HT-29 (cell line): ENCODE measurements around the gene PDE3B. TPM values are rescaled to one million over a fixed set of nuclear protein-coding genes. Genes with fewer than 3 reads are reported as not detected.
"Not testable (repeated sequence)": the region's sequence is repeated elsewhere in the genome, so short reads cannot be mapped to it uniquely, and the experiment has no call there.

Source experiments
- DNase-seq: peaks from one replicate; pipeline ENCODE4 v3.0.0-alpha.2; 2015; ENCODE audit warnings: low spot score
- total RNA-seq: library from RNA; depleted of rRNA; stranded (reverse); fragments of >200 nt; shearing (Covaris generic); gene quantifications from 2 replicates; pipeline ENCODE4 v1.2.3, GENCODE V29; 2014

PDE3B gene
- total RNA-seq, 1 experiment from 2014 or later: 31.2 TPM

DNA sequence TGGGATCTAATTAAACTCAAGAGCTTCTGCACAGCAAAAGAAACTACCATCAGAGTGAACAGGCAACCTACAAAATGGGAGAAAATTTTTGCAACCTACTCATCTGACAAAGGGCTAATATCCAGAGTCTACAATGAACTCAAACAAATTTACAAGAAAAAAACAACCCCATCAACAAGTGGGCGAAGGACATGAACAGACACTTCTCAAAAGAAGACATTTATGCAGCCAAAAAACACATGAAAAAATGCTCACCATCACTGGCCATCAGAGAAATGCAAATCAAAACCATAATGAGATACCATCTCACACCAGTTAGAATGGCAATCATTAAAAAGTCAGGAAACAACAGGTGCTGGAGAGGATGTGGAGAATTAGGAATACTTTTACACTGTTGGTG is 240.1 kb downstream of the PDE3B start:
- DNase-seq: not testable (repeated sequence)

GRCh38 chr11:14884667-14885273 is 241.2 kb downstream of the PDE3B start:
- DNase-seq: no peak

- no peak for DNase-seq
Observed at GRCh38 chr11:14886513-14886912, 242.9 kb downstream of the PDE3B start.

- peak; percentile 95 for DNase-seq
Observed at GRCh38 chr11:14891143-14892035, 247.8 kb downstream of the PDE3B start.

GRCh38 chr11:14892036-14892556 is 248.5 kb downstream of the PDE3B start, which contains the start of gene CYP2R1:
CYP2R1 (minus strand) TSS chr11:14892231; CDS start chr11:14892205, 26 bp downstream.
- peak; percentile 99 for DNase-seq

DNA sequence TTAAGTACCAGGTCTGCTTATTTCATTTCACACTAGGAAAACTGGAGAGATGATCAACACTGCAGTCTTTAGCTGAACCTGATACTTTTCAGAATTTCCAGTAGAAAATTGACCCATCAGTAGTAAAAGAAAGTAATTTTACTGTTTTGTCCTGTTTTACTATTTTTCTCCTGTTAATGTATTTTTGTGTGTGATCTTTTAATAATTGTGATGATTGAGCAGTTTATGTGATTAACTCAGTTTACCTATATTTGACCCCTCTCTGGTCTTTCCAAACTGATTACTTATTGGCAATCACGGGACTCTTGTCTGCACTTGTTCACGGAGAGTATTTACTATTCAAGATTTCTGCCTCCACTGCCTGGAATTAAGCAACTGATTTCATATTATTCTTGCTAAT is 249.0 kb downstream of the PDE3B start:
- DNase-seq: no peak

GRCh38 chr11:14894657-14895598 is 251.3 kb downstream of the PDE3B start:
- DNase-seq: no peak

GRCh38 chr11:14898355-14898754 is 254.8 kb downstream of the PDE3B start:
- DNase-seq: no peak

DNA sequence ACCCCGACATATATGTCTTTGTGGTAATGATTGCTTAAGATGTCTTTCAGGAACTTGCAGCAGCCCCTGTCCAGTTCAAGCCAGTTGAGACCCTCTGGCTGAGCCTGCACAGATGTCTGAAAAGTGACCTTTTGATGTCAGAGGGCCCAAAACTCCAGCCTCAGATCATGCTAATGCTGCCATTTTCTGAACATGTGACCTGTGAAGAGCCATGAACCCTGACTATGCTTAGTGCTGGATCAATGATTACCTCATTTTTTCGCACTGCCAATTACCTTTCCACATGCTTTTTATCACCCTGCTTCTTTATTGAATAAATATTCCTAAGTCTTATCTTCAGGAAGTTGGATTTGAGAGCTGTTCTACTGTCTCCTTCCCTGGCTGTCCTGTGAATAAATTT is 255.3 kb downstream of the PDE3B start:
- DNase-seq: no peak

DNA sequence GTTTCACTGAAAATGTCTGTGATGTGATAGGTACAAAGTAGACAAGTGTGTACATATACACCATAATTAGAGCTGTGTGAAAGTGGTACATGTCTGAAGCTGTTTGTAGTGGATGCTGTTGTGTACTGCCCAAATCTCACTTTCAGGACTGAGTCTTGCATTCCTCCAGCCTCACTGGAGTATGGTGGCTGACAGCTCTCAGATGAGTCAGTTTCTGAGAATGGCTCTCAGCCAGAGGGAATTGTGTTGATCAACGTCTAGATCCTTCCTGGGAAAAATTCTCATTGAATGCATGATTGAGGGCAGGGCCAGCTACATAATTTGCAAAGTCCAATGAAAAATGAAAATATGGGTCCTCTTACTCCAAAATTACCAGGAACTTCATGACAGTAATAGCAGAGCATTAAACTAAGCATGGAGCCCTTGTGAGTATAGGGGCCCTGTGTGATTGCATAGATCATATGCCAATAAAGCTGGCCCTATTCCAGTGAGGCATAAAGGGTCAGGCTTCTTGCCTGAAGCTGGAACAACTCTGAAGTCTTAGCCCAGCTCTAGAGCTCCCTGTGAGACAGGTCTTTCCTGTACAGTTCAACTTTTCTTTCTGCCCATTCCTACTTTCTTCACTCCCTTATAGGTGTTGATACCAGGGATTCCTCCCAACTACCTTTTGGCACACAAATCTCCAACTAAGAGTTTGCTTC is 259.2 kb downstream of the PDE3B start:
- DNase-seq: no peak

DNA sequence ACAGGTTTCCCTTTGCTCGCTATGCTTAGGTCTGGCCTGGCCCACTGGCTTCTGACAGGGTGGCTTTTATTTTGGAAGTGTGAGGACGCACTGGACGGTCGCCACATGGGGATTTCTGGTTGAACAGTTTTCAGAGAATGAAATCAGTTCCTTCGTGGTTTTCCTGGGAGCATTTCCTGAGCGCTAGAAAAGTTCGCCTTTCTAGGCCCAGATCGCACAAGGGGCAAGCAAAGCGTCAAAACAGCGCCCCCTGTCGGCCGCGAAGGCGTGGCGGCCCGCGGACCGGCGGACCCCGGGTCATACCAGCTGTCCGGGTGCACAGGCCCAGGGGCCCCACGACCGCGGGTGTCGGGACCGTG is 261.1 kb downstream of the PDE3B start:
- no peak for DNase-seq

DNA sequence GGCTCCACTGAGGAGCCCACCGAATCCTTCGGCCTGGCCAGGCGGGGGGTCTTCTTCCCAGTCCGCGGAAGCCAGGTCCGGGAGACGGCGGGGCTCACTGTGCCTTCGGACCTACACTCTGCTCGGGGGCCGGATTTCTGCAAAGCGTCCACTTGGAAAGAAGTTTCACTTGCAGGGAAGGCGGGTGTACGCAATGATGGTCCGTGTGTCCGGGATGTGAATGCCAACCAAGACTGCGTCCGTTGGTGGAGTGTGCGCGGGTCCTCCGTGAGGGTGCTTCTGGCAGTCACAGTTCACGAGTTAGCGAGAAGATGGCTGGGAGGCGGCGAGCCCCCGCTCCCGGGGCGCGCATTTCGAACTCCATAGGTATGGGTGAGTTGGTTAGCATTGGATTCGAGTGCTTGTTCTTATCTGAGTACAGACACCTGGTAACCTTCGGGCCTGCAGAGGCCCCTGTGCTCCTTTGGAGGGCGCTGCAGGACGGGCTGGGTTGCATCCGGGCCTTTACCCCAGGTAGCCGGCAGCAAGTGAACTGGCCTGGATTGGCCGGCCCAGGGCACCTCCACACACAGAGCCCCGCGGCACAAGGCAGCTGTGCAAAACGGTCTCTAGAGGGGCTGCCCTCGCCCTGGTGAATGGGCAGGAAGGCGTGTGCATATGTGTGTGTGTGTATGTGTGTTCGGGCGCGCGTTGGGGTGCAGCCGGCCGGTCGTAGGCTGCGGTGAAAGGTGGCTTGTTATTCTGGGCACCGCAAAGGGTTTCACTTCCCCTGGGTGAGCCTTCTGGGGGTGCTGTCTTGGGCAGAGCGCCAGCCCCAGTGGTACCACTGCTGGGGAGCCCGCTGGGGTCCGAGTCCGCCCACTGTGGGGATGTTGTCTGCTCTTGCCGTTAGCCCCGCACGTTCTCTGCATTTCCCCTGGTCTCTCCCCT is 261.8 kb downstream of the PDE3B start:
- no peak for DNase-seq

DNA sequence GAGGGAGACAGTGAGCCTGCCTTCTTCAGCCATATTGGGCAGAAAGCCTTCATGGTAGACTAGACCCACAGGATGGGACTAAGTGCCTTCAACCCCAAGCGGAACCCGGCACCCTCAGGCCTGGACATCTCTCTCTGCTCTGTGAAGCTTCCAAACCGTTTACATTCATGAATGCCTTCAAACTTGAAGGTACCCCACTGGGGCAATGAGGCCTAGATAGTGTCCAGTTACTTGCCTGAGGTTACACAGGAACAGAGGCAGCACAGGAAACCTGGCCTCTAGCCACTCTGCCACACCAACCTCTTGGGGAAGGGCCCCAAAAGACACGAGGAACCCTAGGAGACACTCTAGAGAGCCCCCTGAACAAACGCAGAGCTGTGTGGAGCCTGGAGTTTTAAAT is 263.0 kb downstream of the PDE3B start:
- no peak for DNase-seq

DNA sequence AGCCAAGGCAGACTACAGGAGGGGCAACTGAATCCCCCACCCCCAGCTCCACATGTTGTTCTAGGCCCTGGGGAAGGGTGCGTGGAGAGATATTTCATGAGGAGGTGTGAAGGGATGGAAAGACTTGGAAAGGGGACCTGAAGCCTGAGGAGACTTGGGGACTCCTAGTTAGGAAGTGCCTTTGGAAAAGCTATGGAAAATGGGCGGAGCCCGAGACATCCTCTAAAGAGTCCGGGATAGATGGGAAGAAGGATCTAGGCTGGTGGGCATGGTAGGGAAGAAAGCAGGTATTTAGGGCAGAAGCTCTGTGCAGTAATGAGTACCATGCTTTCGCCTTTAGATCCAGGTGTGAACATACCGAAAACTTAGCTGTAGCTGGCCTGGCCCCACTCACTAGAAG is 263.4 kb downstream of the PDE3B start:
- peak; percentile 14 for DNase-seq

DNA sequence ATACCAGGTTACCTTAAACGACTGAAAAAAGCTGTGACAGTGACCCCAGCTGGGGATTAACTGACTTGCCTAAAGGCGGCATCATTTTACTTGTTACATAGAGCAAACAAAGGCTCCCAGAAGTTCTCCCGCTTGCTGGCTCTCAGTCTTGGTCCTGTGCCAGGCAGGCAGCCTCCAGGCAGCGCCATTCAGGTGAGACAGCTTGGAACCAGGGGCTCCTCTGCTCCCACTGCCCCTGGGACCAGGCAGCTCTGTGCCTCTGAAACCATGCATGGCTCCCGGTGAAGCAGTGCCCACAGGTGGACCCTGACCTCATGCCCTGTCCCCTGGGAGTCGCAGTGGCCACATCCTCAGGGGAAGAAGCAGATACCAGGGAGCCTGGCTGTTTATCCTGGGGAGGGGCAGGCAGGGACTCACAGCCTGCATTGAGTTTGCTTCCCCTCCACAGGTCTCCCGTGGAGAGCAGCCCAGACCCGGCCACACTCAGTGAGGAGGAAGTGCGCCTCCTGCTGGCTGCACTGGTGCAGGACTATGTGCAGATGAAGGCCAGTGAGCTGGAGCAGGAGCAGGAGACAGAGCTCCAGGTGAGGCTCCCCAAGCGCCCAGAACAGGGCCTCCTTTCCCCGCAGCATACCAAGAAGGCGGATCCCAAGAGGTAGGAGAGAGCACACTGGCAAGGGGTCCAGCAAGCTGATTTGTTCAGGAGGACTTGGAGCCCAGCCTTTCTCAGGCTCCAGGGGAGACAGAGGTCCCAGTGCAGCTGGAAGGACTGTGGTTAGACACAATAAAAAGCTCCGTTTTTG is 264.0 kb downstream of the PDE3B start:
- DNase-seq: peak; percentile 88

DNA sequence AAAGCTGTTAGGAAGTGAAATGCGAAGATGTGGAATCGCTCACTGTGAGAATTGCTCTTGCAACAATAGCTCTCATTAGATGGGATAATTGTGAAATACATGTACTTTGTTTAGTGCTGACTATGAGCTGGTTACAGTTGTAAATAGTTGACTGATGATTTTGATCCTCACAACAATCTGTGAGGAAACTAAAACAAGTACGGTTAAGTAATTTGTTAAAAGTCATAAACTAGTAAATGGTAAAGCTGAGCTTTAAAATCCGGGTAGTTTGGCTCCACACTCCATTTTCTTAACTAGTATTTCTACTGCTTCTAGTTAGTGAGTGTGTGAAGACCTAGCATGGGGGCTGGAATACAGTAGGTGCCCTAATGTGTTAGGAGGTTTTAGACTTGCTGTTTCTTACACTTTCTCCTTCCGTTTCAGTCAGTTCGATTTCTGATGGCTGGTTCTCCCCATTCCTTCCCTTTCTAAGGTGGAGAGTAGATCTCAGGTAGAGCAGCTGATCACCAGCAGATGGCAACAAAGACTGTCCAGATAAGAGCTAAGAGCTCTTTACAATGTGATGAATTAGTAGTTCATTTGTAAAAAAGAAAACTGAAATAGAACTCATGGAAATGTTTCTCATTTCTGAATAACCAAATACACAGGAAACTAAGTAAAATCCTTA is 264.7 kb downstream of the PDE3B start:
- peak; percentile 81 for DNase-seq

DNA sequence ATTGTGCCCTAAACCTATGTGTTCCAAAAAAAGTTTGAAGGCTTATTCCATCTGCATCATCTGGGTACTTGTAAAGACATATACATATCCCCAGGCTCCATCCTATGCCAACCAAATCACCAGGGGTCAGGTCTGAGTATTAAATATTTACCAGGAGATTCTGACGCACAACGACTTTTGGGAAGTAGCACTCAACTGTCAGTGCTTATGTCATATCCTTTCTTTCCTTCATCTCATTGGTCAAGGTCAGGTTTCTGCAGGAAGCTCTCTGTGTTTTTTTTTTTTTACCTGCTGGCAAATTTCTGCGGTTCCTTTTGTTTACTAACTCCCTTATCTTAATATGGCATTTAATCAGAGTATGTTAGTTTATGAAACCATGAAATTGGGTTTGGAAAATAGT is 270.9 kb downstream of the PDE3B start:
- DNase-seq: no peak

- DNase-seq: no peak
Observed at GRCh38 chr11:14916403-14916802, 272.8 kb downstream of the PDE3B start.
